Small intestine (tissue), 7 donors: ENCODE measurements around the gene OVOL1. TPM values are rescaled to one million over a fixed set of nuclear protein-coding genes. Genes with fewer than 3 reads are reported as not detected.

Source experiments
- DNase-seq, 2 donors: peaks; one replicate each; pipeline versions ENCODE4 v3.0.0 to v3.0.0-alpha.2; 2013
- FAIRE-seq: peaks from 2 replicates; lab custom pipeline; 2012; peaks lifted over from hg19 to GRCh38; lab: Jason Lieb, UNC
- H3K27ac ChIP-seq, 3 donors: one replicate each; pipeline ENCODE4 v1.5.1; 2013; ENCODE audit warnings: low read length in 2 of 3, mild to moderate bottlenecking in 2 of 3, control low read depth in 1 of 3, inconsistent platforms in 1 of 3, low read depth in 1 of 3, moderate library complexity in 1 of 3
- H3K27me3 ChIP-seq, 3 donors: one replicate each; pipeline ENCODE4 v1.6.1; 2013; ENCODE audit warnings: low read length in 3 of 3, inconsistent platforms in 1 of 3; ENCODE audit not compliant: control insufficient read depth in 3 of 3, insufficient read depth in 3 of 3
- H3K36me3 ChIP-seq, 3 donors: one replicate each; pipeline ENCODE4 v1.6.1; 2013; ENCODE audit warnings: low read length in 3 of 3, inconsistent platforms in 1 of 3, low read depth in 1 of 3, mild to moderate bottlenecking in 1 of 3, moderate library complexity in 1 of 3; ENCODE audit not compliant: control insufficient read depth in 3 of 3, insufficient read depth in 2 of 3
- H3K4me1 ChIP-seq, 3 donors: one replicate each; pipeline ENCODE4 v1.6.1; 2013; ENCODE audit warnings: low read length in 2 of 3, inconsistent platforms in 1 of 3, low read depth in 1 of 3, mild to moderate bottlenecking in 1 of 3, moderate library complexity in 1 of 3; ENCODE audit not compliant: control insufficient read depth in 3 of 3, insufficient read depth in 2 of 3
- H3K4me3 ChIP-seq, 3 donors: one replicate each; pipeline ENCODE4 v1.5.1; 2013; ENCODE audit warnings: low read length in 3 of 3, control low read depth in 1 of 3, inconsistent platforms in 1 of 3, low read depth in 1 of 3, mild to moderate bottlenecking in 1 of 3, moderate library complexity in 1 of 3
- H3K9me3 ChIP-seq, 2 donors: one replicate each; pipeline ENCODE4 v1.6.1; 2013; ENCODE audit warnings: low read depth in 1 of 2, low read length in 1 of 2; ENCODE audit not compliant: control insufficient read depth in 2 of 2, insufficient read depth in 1 of 2
- WGBS, 3 donors: extraction: QIAGEN DNeasy Blood & Tissue Kit; methylation state at CpG; one replicate each; pipeline ENCODE4 v1.1.7; 2013; 5-methylcytosine and 5-hydroxymethylcytosine counted together
- polyA plus RNA-seq, 4 donors: library from polyadenylated mRNA; stranded (reverse) in 3 of 4; unstranded in 1 of 4; fragments of 200-250 nt in 3 of 4; fragments of 120-200 nt in 1 of 4; gene quantifications; one replicate each; pipeline versions ENCODE4 v1.2.1 to v1.2.3, GENCODE V29; 2013
- donor health status: healthy with polysubstance abuse.
- donor health status: control.
- donor health status: control.
- donor health status: Bipolar disorder and iron deficiency.
- donor health status: healthy.

OVOL1 gene
- polyA plus RNA-seq, 4 donors, result 11.9 to 41.3 (median 20.1) TPM

- Histone ChIP-seq H3K27me3 (no peaks in the 10 kb centered on the region), H3K4me3 (no peak overlapping the region), H3K4me1 (peaks cover 0 to 12% (median 0%) of the 10 kb centered on the region in 3 donors), H3K9me3 (no peaks in the 10 kb centered on the region), H3K36me3 (no peaks in the 10 kb centered on the region), H3K27ac (peak overlapping the region in 2 of 3 donors; percentile 20 to 26)
- peak in 1 of 2 donors; percentile 65 for DNase-seq
- FAIRE-seq, result no peak
- WGBS, 3 donors, result 19 to 69% (median 34%) methylated on average over 3 of the region's 3 CpGs
Measured at GRCh38 chr11:65843811-65844210, 56.9 kb downstream of the OVOL1 start.

GRCh38 chr11:65844231-65844872 is 57.5 kb downstream of the OVOL1 start:
- H3K27me3 ChIP-seq, result no peaks in the 10 kb centered on the region
- H3K4me3 ChIP-seq, result no peak overlapping the region
- no peaks in the 10 kb centered on the region for H3K36me3 ChIP-seq
- H3K9me3 ChIP-seq, result no peaks in the 10 kb centered on the region
- no peak for FAIRE-seq
- 28 to 68% (median 45%) methylated on average over 10 of the region's 10 CpGs for WGBS, 3 donors
- peaks cover 0 to 15% (median 0%) of the 10 kb centered on the region in 3 donors for H3K4me1 ChIP-seq
- peak overlapping the region; percentile 26 to 47 (median 38) for H3K27ac ChIP-seq
- DNase-seq, result peak; percentile 64 to 83

Other genes with a start within 250 kb of the OVOL1 start
- gene LTBP3, start 228.7 kb upstream of the OVOL1 start, polyA plus RNA-seq, result 10 to 100 TPM in 3 of 4 donors, 1 to 10 TPM in 1; 6.5 to 77.6 (median 21.3) TPM
- gene ZNRD2, start 216.6 kb upstream of the OVOL1 start, polyA plus RNA-seq, result 10 to 100 TPM; 27.7 to 49.2 (median 35.0) TPM
- 10 to 100 TPM; 15.9 to 39.2 (median 33.4) TPM for gene FAM89B, start 214.5 kb upstream of the OVOL1 start, polyA plus RNA-seq
- gene EHBP1L1, start 211.0 kb upstream of the OVOL1 start, polyA plus RNA-seq, result 100 to 1,000 TPM in 1 of 4 donors, 10 to 100 TPM in 3; 36.1 to 131 (median 62.4) TPM
- gene KCNK7, start 191.3 kb upstream of the OVOL1 start, polyA plus RNA-seq, result 10 to 100 TPM in 1 of 4 donors, under 1 TPM in 2, not detected in 1; 0.84 to 31.1 (median 0.89) TPM
- 100 to 1,000 TPM in 2 of 4 donors, 10 to 100 TPM in 2; 66.4 to 180 (median 126) TPM for gene MAP3K11, start 172.8 kb upstream of the OVOL1 start, polyA plus RNA-seq
- 10 to 100 TPM; 12.7 to 27.5 (median 22.1) TPM for gene PCNX3, start 171.3 kb upstream of the OVOL1 start, polyA plus RNA-seq
- gene SIPA1, start 149.0 kb upstream of the OVOL1 start, polyA plus RNA-seq, result 10 to 100 TPM; 21.7 to 45.2 (median 33.1) TPM
- gene RELA, start 124.1 kb upstream of the OVOL1 start, polyA plus RNA-seq, result 10 to 100 TPM; 32.2 to 46.9 (median 36.7) TPM
- 10 to 100 TPM; 63.9 to 76.7 (median 71.1) TPM for gene KAT5, start 74.8 kb upstream of the OVOL1 start, polyA plus RNA-seq
- 10 to 100 TPM; 36.9 to 65.1 (median 50.2) TPM for gene RNASEH2C, start 66.3 kb upstream of the OVOL1 start, polyA plus RNA-seq
- gene AP5B1, start 6.1 kb upstream of the OVOL1 start, polyA plus RNA-seq, result 10 to 100 TPM in 1 of 4 donors, 1 to 10 TPM in 3; 6.9 to 17.3 (median 9.1) TPM
- gene SNX32, start 46.9 kb downstream of the OVOL1 start, polyA plus RNA-seq, result 1 to 10 TPM in 3 of 4 donors, under 1 TPM in 1; 0.54 to 4.0 (median 1.8) TPM
- gene CFL1, start 71.1 kb downstream of the OVOL1 start, polyA plus RNA-seq, result 1,000 to 10,000 TPM in 3 of 4 donors, 100 to 1,000 TPM in 1; 854 to 2,084 (median 1,613) TPM
- gene MUS81, start 73.4 kb downstream of the OVOL1 start, polyA plus RNA-seq, result 100 to 1,000 TPM in 1 of 4 donors, 10 to 100 TPM in 3; 45.3 to 118 (median 73.8) TPM
- 10 to 100 TPM in 2 of 4 donors, 1 to 10 TPM in 2; 4.7 to 18.0 (median 12.1) TPM for gene EFEMP2, start 85.7 kb downstream of the OVOL1 start, polyA plus RNA-seq
- 1 to 10 TPM in 2 of 4 donors, under 1 TPM in 2; 0.43 to 3.5 (median 1.1) TPM for gene CTSW, start 92.8 kb downstream of the OVOL1 start, polyA plus RNA-seq
- 100 to 1,000 TPM in 2 of 4 donors, 10 to 100 TPM in 2; 57.6 to 131 (median 86.9) TPM for gene FIBP, start 101.4 kb downstream of the OVOL1 start, polyA plus RNA-seq
- gene CCDC85B, start 103.6 kb downstream of the OVOL1 start, polyA plus RNA-seq, result 10 to 100 TPM in 2 of 4 donors, 1 to 10 TPM in 2; 6.5 to 32.5 (median 13.3) TPM
- gene FOSL1, start 113.3 kb downstream of the OVOL1 start, polyA plus RNA-seq, result 1 to 10 TPM in 3 of 4 donors, under 1 TPM in 1; 0.04 to 5.2 (median 1.9) TPM
- gene C11orf68, start 132.0 kb downstream of the OVOL1 start, polyA plus RNA-seq, result 10 to 100 TPM; 23.9 to 32.7 (median 26.9) TPM
- gene DRAP1, start 132.4 kb downstream of the OVOL1 start, polyA plus RNA-seq, result 10 to 100 TPM; 53.2 to 87.3 (median 70.7) TPM
- under 1 TPM in 1 of 4 donors, not detected in 3; 0.07 TPM for gene TSGA10IP, start 158.4 kb downstream of the OVOL1 start, polyA plus RNA-seq
- 10 to 100 TPM; 39.3 to 95.9 (median 52.9) TPM for gene SART1, start 174.7 kb downstream of the OVOL1 start, polyA plus RNA-seq
- 10 to 100 TPM; 14.8 to 34.9 (median 19.8) TPM for gene EIF1AD, start 215.1 kb downstream of the OVOL1 start, polyA plus RNA-seq
- gene BANF1, start 215.4 kb downstream of the OVOL1 start, polyA plus RNA-seq, result 100 to 1,000 TPM in 2 of 4 donors, 10 to 100 TPM in 2; 80.0 to 193 (median 100) TPM
- gene CST6, start 224.9 kb downstream of the OVOL1 start, polyA plus RNA-seq, result not detected
- under 1 TPM in 1 of 4 donors, not detected in 3; 0.04 TPM for gene CATSPER1, start 239.4 kb downstream of the OVOL1 start, polyA plus RNA-seq